Gastrocnemius medialis (tissue), 4 donors: Measurements from ENCODE around the gene PHF21B.

Source experiments
- POLR2A ChIP-seq, 2 donors: fragments of 450-650 bp; IDR thresholded peaks; one replicate each; pipeline ENCODE4 v1.6.1; 2017; ENCODE audit warnings: antibody characterized with exemption in 2 of 2, mild to moderate bottlenecking in 2 of 2, moderate library complexity in 2 of 2
- TF ChIP-seq, protein P1 (sequence below), 5 experiments: fragments of 450-650 bp in 3 of 5; fragments of 200-600 bp in 2 of 5; sonication (generic) in 2 of 5; IDR thresholded peaks in 4 of 5; conservative IDR thresholded peaks in 1 of 5; 1 replicate in 4 of 5; 2 replicates in 1 of 5; pipeline ENCODE4 v1.5.1; 2016 to 2019; ENCODE audit warnings: antibody characterized with exemption in 5 of 5, mild to moderate bottlenecking in 3 of 5, moderate library complexity in 3 of 5

DNA sequence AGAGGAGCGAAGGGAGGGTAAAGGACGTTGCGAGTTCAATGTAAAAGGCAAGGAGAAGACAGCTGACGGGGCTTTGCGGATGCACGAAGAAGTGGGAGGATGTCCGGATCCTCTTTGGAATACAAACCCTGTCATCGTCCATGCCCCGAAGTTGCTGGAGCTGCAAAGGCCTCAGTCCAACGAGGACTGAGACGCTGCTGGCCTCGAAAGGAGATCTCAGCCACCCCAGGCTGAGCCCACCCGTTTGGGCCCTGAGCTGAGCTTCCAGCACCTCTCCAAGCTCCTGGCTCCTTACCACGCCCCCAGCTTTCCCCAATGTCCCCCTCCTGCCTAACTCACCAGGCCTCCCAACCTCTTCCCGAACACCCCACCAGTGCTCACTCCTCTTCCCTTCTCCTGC lies 46.1 kb upstream of the PHF21B start:
- TF ChIP-seq, protein P1, sequence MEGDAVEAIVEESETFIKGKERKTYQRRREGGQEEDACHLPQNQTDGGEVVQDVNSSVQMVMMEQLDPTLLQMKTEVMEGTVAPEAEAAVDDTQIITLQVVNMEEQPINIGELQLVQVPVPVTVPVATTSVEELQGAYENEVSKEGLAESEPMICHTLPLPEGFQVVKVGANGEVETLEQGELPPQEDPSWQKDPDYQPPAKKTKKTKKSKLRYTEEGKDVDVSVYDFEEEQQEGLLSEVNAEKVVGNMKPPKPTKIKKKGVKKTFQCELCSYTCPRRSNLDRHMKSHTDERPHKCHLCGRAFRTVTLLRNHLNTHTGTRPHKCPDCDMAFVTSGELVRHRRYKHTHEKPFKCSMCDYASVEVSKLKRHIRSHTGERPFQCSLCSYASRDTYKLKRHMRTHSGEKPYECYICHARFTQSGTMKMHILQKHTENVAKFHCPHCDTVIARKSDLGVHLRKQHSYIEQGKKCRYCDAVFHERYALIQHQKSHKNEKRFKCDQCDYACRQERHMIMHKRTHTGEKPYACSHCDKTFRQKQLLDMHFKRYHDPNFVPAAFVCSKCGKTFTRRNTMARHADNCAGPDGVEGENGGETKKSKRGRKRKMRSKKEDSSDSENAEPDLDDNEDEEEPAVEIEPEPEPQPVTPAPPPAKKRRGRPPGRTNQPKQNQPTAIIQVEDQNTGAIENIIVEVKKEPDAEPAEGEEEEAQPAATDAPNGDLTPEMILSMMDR (IDR thresholded peaks at IDR 0.05 in 4 of 5, conservative IDR thresholded peaks at IDR 0.05 in 1 of 5) = no peak
- TF ChIP-seq POLR2A (IDR thresholded peaks at IDR 0.05) = no peak
